ENCODE results near the gene HPS4. TPM values are rescaled to one million over a fixed set of nuclear protein-coding genes. Genes with fewer than 3 reads are reported as not detected.
A peak's percentile ranks its signal among the peaks of the same experiment; 100 is the strongest.

The HPS4 gene
- total RNA-seq, 1 donor from 2014 or later: 37.1 TPM

GRCh38 chr22:26508148-26508547, 24.6 kb upstream of the HPS4 start:
- DNase-seq (ENCODE audit: extremely low spot score, unreplicated experiment): no peak
- Mint-ChIP-seq H3K27me3 (ENCODE audit: unreplicated experiment) (no peaks in the 10 kb centered on the region), H3K4me1 (ENCODE audit: unreplicated experiment) (peaks cover 27% of the 10 kb centered on the region), H3K27ac (ENCODE audit: unreplicated experiment) (no peak overlapping the region), H3K36me3 (ENCODE audit: unreplicated experiment) (peaks cover 37% of the 10 kb centered on the region), H3K4me3 (ENCODE audit: unreplicated experiment) (no peak overlapping the region), H3K9me3 (ENCODE audit: unreplicated experiment) (no peaks in the 10 kb centered on the region)
- TF ChIP-seq CTCF (IDR thresholded peaks at IDR 0.05): no peak

GRCh38 chr22:26503758-26504157, 20.2 kb upstream of the HPS4 start:
- peak overlapping the region; percentile 20 for H3K27ac Mint-ChIP-seq (ENCODE audit: unreplicated experiment)
- H3K4me1 Mint-ChIP-seq (ENCODE audit: unreplicated experiment): peaks cover 3% of the 10 kb centered on the region

GRCh38 chr22:26502688-26503561, 19.3 kb upstream of the HPS4 start:
- Mint-ChIP-seq H3K4me3 (ENCODE audit: unreplicated experiment) (no peak overlapping the region), H3K27me3 (ENCODE audit: unreplicated experiment) (no peaks in the 10 kb centered on the region), H3K4me1 (ENCODE audit: unreplicated experiment) (peaks cover 3% of the 10 kb centered on the region), H3K27ac (ENCODE audit: unreplicated experiment) (peak overlapping the region; percentile 20), H3K9me3 (ENCODE audit: unreplicated experiment) (no peaks in the 10 kb centered on the region), H3K36me3 (ENCODE audit: unreplicated experiment) (peaks cover 55% of the 10 kb centered on the region)
- no peak for DNase-seq (ENCODE audit: extremely low spot score, unreplicated experiment)
- TF ChIP-seq CTCF (IDR thresholded peaks at IDR 0.05): peak; percentile 69

More at GRCh38 chr22:26503758-26504157, 20.2 kb upstream of the HPS4 start:
- Mint-ChIP-seq H3K27me3 (ENCODE audit: unreplicated experiment) (no peaks in the 10 kb centered on the region), H3K9me3 (ENCODE audit: unreplicated experiment) (no peaks in the 10 kb centered on the region), H3K4me3 (ENCODE audit: unreplicated experiment) (no peak overlapping the region), H3K36me3 (ENCODE audit: unreplicated experiment) (peaks cover 48% of the 10 kb centered on the region)
- no peak for DNase-seq (ENCODE audit: extremely low spot score, unreplicated experiment)
- TF ChIP-seq CTCF (IDR thresholded peaks at IDR 0.05): no peak

- peaks cover 3% of the 10 kb centered on the region for H3K4me1 Mint-ChIP-seq (ENCODE audit: unreplicated experiment)
- peaks cover 61% of the 10 kb centered on the region for H3K36me3 Mint-ChIP-seq (ENCODE audit: unreplicated experiment)
- H3K27me3 Mint-ChIP-seq (ENCODE audit: unreplicated experiment): no peaks in the 10 kb centered on the region
- no peak for TF ChIP-seq CTCF (IDR thresholded peaks at IDR 0.05)
- H3K27ac Mint-ChIP-seq (ENCODE audit: unreplicated experiment): no peak overlapping the region
- no peak for DNase-seq (ENCODE audit: extremely low spot score, unreplicated experiment)
- no peak overlapping the region for H3K4me3 Mint-ChIP-seq (ENCODE audit: unreplicated experiment)
- H3K9me3 Mint-ChIP-seq (ENCODE audit: unreplicated experiment): no peaks in the 10 kb centered on the region
Observed at GRCh38 chr22:26501996-26502395, 18.4 kb upstream of the HPS4 start.

- Mint-ChIP-seq H3K4me3 (ENCODE audit: unreplicated experiment) (no peak overlapping the region), H3K4me1 (ENCODE audit: unreplicated experiment) (peaks cover 3% of the 10 kb centered on the region), H3K36me3 (ENCODE audit: unreplicated experiment) (peaks cover 54% of the 10 kb centered on the region), H3K27ac (ENCODE audit: unreplicated experiment) (no peak overlapping the region), H3K9me3 (ENCODE audit: unreplicated experiment) (no peaks in the 10 kb centered on the region), H3K27me3 (ENCODE audit: unreplicated experiment) (no peaks in the 10 kb centered on the region)
- no peak for TF ChIP-seq CTCF (IDR thresholded peaks at IDR 0.05)
- no peak for DNase-seq (ENCODE audit: extremely low spot score, unreplicated experiment)
Observed at GRCh38 chr22:26499188-26499703, 15.7 kb upstream of the HPS4 start.
